Neural cell (in vitro differentiated cells): ENCODE results near the gene ZFYVE28. TPM values are rescaled to one million over a fixed set of nuclear protein-coding genes. Genes with fewer than 3 reads are reported as not detected.

Source experiments
- H2AFZ ChIP-seq: fragments of 200-600, 300-800 bp; sonication (generic), shearing (Covaris generic); 2 replicates; pipeline ENCODE4 v1.6.0; 2014; ENCODE audit warnings: low read depth, mild to moderate bottlenecking, antibody characterized with exemption, low read length, moderate library complexity
- H3F3A ChIP-seq: fragments of 200-600 bp; shearing (Covaris generic); 2 replicates; pipeline ENCODE4 v1.6.1; 2016; ENCODE audit warnings: mild to moderate bottlenecking, moderate library complexity, mixed read lengths, antibody characterized with exemption, low read length; ENCODE audit not compliant: insufficient read depth, poor library complexity, severe bottlenecking
- H3K27ac ChIP-seq: fragments of 200-600, 300-800 bp; sonication (generic), shearing (Covaris generic); 2 replicates; pipeline ENCODE4 v1.5.1; 2014; ENCODE audit warnings: mild to moderate bottlenecking, low read length, moderate library complexity
- H3K27me3 ChIP-seq: fragments of 300-800, 200-600 bp; sonication (generic), shearing (Covaris generic); 2 replicates; pipeline ENCODE4 v1.6.0; 2014; ENCODE audit warnings: mild to moderate bottlenecking, low read depth, low read length, moderate library complexity; ENCODE audit not compliant: insufficient read depth
- H3K36me3 ChIP-seq: fragments of 300-800, 200-600 bp; sonication (generic), shearing (Covaris generic); 2 replicates; pipeline ENCODE4 v1.5.1; 2014; ENCODE audit warnings: mild to moderate bottlenecking, antibody characterized with exemption, low read length, moderate library complexity; ENCODE audit not compliant: insufficient read depth
- H3K4me2 ChIP-seq: fragments of 300-800, 200-600 bp; sonication (generic), shearing (Covaris generic); 2 replicates; pipeline ENCODE4 v1.6.0; 2014; ENCODE audit warnings: mild to moderate bottlenecking, low read length
- H3K4me3 ChIP-seq: fragments of 300-800, 200-600 bp; sonication (generic), shearing (Covaris generic); 2 replicates; pipeline ENCODE4 v1.5.1; 2014; ENCODE audit warnings: mild to moderate bottlenecking, low read length, moderate library complexity
- H3K79me2 ChIP-seq: fragments of 200-600 bp; shearing (Covaris generic); replicated peaks from 2 replicates; pipeline ENCODE4 v1.6.0; 2014; ENCODE audit warnings: mild to moderate bottlenecking, low read length, moderate library complexity; ENCODE audit not compliant: insufficient read depth
- H3K9ac ChIP-seq: fragments of 300-800, 200-600 bp; sonication (generic), shearing (Covaris generic); 2 replicates; pipeline ENCODE4 v1.6.1; 2016; ENCODE audit warnings: mild to moderate bottlenecking, low read length, mixed read lengths
- H3K9me2 ChIP-seq: fragments of 200-600 bp; shearing (Covaris generic); 2 replicates; pipeline ENCODE4 v1.6.1; 2016; ENCODE audit warnings: mild to moderate bottlenecking, low read length, mixed read lengths; ENCODE audit not compliant: insufficient read depth
- H3K9me3 ChIP-seq: fragments of 200-600, 300-800 bp; sonication (generic), shearing (Covaris generic); 2 replicates; pipeline ENCODE4 v1.6.1; 2016; ENCODE audit warnings: mild to moderate bottlenecking, mixed run types, low read length, moderate library complexity, mixed read lengths
- H4K20me1 ChIP-seq: fragments of 200-600 bp; shearing (Covaris generic); 2 replicates; pipeline ENCODE4 v1.6.1; 2016; ENCODE audit warnings: mild to moderate bottlenecking, mixed run types; ENCODE audit not compliant: insufficient read depth
- CTCF ChIP-seq: fragments of 450-650 bp; IDR thresholded peaks from 2 replicates; pipeline ENCODE4 v1.5.1; 2014; ENCODE audit warnings: antibody characterized with exemption, mild to moderate bottlenecking, moderate library complexity; ENCODE audit not compliant: poor library complexity, severe bottlenecking
- EP300 ChIP-seq: fragments of 450-650 bp; conservative IDR thresholded peaks from 2 replicates; pipeline ENCODE4 v1.6.1; 2014; ENCODE audit warnings: antibody characterized with exemption, mild to moderate bottlenecking, moderate library complexity; ENCODE audit not compliant: poor library complexity, severe bottlenecking
- EZH2 ChIP-seq: fragments of 200-600, 300-800 bp; shearing (Covaris generic), sonication (generic); IDR thresholded peaks from 2 replicates; pipeline ENCODE4 v1.6.1; 2014; ENCODE audit warnings: antibody characterized with exemption, low read length, borderline replicate concordance, mild to moderate bottlenecking; ENCODE audit not compliant: insufficient read depth, poor library complexity, severe bottlenecking
- MXI1 ChIP-seq: fragments of 450-650 bp; conservative IDR thresholded peaks from 2 replicates; pipeline ENCODE4 v1.6.1; 2014; ENCODE audit warnings: antibody characterized with exemption, mild to moderate bottlenecking; ENCODE audit not compliant: poor library complexity, severe bottlenecking
- POLR2AphosphoS5 ChIP-seq: IDR thresholded peaks from 2 replicates; pipeline ENCODE4 v1.6.1; 2012
- RAD21 ChIP-seq: fragments of 450-650 bp; conservative IDR thresholded peaks from 2 replicates; pipeline ENCODE4 v1.6.1; 2014; ENCODE audit warnings: antibody characterized with exemption, mild to moderate bottlenecking, moderate library complexity
- REST ChIP-seq: IDR thresholded peaks from 2 replicates; pipeline ENCODE4 v1.6.1; 2012; ENCODE audit warnings: borderline replicate concordance
- SMC3 ChIP-seq: fragments of 450-650 bp; conservative IDR thresholded peaks from 2 replicates; pipeline ENCODE4 v1.6.1; 2014; ENCODE audit warnings: antibody characterized with exemption, mild to moderate bottlenecking, moderate library complexity; ENCODE audit not compliant: poor library complexity
- TAF1 ChIP-seq: IDR thresholded peaks from 2 replicates; pipeline ENCODE4 v1.6.1; 2012; ENCODE audit warnings: low read depth
- polyA plus RNA-seq: library from polyadenylated mRNA; depleted of rRNA; stranded (reverse); fragments of >200 nt; gene quantifications from 2 replicates; pipeline ENCODE4 v1.2.3, GENCODE V29; 2014

ZFYVE28 gene
- polyA plus RNA-seq, 1 donor from 2014 or later = 2.4 TPM

- Histone ChIP-seq H3K4me3 (no peak overlapping the region), H3K4me2 (no peak overlapping the region), H3K9me2 (no peaks in the 10 kb centered on the region), H3F3A (no peaks in the 10 kb centered on the region), H3K9me3 (no peaks in the 10 kb centered on the region), H3K79me2 (no peaks in the 10 kb centered on the region), H4K20me1 (no peaks in the 10 kb centered on the region), H3K27ac (no peak overlapping the region), H2AFZ (no peak overlapping the region), H3K36me3 (no peaks in the 10 kb centered on the region), H3K27me3 (no peaks in the 10 kb centered on the region), H3K9ac (no peak overlapping the region)
- TF ChIP-seq REST (no peak), TAF1 (no peak), RAD21 (no peak), EZH2 (no peak), POLR2AphosphoS5 (no peak), CTCF (no peak), SMC3 (no peak), MXI1 (no peak), EP300 (no peak)
Observed at GRCh38 chr4:2321279-2322196, 96.9 kb downstream of the ZFYVE28 start.

GRCh38 chr4:2320746-2321145 is 97.7 kb downstream of the ZFYVE28 start:
- no peak overlapping the region for H3K4me3 ChIP-seq
- no peaks in the 10 kb centered on the region for H3K9me3 ChIP-seq
- H3K27ac ChIP-seq = no peak overlapping the region
- H3K79me2 ChIP-seq = no peaks in the 10 kb centered on the region
- no peaks in the 10 kb centered on the region for H3K27me3 ChIP-seq
- H3F3A ChIP-seq = no peaks in the 10 kb centered on the region
- no peaks in the 10 kb centered on the region for H4K20me1 ChIP-seq
- no peaks in the 10 kb centered on the region for H3K36me3 ChIP-seq
- TF ChIP-seq CTCF (no peak), RAD21 (no peak), REST (no peak), SMC3 (no peak), EZH2 (no peak), TAF1 (no peak), EP300 (no peak)
- no peak overlapping the region for H3K4me2 ChIP-seq
- no peak overlapping the region for H3K9ac ChIP-seq
- no peak overlapping the region for H2AFZ ChIP-seq
- no peaks in the 10 kb centered on the region for H3K9me2 ChIP-seq
